Lower leg skin (tissue), 3 donors: ENCODE data around the gene NBEA.

ENCODE experiments used
- CTCF ChIP-seq, 3 donors: fragments of 450-650 bp; IDR thresholded peaks; one replicate each; pipeline ENCODE4 v1.5.1; 2016; ENCODE audit warnings: antibody characterized with exemption in 3 of 3, mild to moderate bottlenecking in 3 of 3, moderate library complexity in 2 of 3
- POLR2A ChIP-seq, 2 donors: fragments of 450-650 bp; IDR thresholded peaks; one replicate each; pipeline ENCODE4 v1.6.1; 2016 to 2017; ENCODE audit warnings: antibody characterized with exemption in 2 of 2, mild to moderate bottlenecking in 1 of 2, moderate library complexity in 1 of 2

GRCh38 chr13:35473206-35473775, 531.2 kb downstream of the NBEA start:
- TF ChIP-seq CTCF (IDR thresholded peaks at IDR 0.05) (no peak), POLR2A (IDR thresholded peaks at IDR 0.05) (no peak)
